ENCODE measurements around the gene SLC31A1. TPM values are rescaled to one million over a fixed set of nuclear protein-coding genes. Genes with fewer than 3 reads are reported as not detected.

Gene SLC31A1
- total and polyA plus RNA-seq, 2 of the 13 experiments (the other 11 are each of a cell fraction or from before 2014, with no cell fraction given), result 62.9 to 70.0 TPM

DNA sequence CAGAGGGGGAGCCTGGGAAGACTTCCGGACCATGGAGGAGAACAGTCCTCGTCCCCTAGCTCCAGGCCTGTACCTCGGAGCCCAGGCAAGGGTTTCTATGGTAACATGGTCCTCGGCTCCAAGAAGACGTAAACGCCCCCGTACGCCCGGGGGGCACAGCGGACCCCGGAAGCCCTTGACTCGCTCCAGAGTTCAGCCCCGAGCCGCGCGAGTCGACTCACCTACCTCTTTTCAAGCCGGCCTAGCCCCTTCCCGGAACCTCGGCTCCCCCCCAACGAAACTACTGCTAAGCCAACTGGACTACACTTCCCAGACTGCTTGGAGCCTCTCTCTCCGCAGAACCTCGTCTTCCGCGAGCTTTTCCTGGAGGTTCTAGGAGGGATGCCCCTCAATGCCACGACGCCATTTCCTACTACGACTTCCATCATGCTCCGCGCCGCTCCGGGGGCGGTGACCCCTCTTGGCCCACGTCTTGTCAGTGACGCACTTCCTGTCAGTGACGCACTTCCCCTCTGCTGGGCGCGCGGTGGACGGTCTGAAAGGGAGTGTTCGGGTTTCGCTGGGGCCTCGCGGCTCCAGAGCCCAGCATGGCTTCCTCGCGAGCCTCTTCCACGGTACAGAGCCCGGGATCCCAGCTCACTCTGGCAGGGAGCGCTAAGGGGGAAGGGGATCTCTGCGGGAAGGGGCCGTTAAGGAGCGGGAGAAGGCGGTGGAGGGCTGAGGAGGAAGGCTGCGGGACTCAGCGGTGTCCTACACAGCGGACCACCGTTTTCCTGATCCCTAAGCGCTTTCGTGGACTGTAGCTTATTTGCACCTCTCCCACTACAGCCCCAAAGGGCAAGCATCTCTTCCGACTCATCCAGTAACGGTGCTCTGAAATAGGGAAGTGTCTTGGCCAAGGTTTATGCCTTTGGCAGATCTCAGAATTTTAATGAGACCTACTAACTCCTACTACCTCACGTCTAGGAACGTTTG lies 54.1 kb downstream of the SLC31A1 start, which contains the start of the genes CDC26 and PRPF4 (continued):
- TF ChIP-seq CAMTA2 (CRISPR knock-in tag; IDR thresholded peaks at IDR 0.05; ENCODE audit: borderline replicate concordance), result peak; percentile 47; the same call in 1 of the 2 replicates
- TF ChIP-seq, protein P1, sequence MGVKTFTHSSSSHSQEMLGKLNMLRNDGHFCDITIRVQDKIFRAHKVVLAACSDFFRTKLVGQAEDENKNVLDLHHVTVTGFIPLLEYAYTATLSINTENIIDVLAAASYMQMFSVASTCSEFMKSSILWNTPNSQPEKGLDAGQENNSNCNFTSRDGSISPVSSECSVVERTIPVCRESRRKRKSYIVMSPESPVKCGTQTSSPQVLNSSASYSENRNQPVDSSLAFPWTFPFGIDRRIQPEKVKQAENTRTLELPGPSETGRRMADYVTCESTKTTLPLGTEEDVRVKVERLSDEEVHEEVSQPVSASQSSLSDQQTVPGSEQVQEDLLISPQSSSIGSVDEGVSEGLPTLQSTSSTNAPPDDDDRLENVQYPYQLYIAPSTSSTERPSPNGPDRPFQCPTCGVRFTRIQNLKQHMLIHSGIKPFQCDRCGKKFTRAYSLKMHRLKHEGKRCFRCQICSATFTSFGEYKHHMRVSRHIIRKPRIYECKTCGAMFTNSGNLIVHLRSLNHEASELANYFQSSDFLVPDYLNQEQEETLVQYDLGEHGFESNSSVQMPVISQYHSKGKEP (CRISPR knock-in tag; IDR thresholded peaks at IDR 0.05), result no peak
- TF ChIP-seq, protein P2, sequence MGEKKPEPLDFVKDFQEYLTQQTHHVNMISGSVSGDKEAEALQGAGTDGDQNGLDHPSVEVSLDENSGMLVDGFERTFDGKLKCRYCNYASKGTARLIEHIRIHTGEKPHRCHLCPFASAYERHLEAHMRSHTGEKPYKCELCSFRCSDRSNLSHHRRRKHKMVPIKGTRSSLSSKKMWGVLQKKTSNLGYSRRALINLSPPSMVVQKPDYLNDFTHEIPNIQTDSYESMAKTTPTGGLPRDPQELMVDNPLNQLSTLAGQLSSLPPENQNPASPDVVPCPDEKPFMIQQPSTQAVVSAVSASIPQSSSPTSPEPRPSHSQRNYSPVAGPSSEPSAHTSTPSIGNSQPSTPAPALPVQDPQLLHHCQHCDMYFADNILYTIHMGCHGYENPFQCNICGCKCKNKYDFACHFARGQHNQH (CRISPR knock-in tag; IDR thresholded peaks at IDR 0.05), result 0 out of 2 replicates have a peak, but pooled peaks have one; percentile 64
- no peak for TF ChIP-seq ZNF879 (CRISPR knock-in tag; IDR thresholded peaks at IDR 0.05)
- TF ChIP-seq, protein P3, sequence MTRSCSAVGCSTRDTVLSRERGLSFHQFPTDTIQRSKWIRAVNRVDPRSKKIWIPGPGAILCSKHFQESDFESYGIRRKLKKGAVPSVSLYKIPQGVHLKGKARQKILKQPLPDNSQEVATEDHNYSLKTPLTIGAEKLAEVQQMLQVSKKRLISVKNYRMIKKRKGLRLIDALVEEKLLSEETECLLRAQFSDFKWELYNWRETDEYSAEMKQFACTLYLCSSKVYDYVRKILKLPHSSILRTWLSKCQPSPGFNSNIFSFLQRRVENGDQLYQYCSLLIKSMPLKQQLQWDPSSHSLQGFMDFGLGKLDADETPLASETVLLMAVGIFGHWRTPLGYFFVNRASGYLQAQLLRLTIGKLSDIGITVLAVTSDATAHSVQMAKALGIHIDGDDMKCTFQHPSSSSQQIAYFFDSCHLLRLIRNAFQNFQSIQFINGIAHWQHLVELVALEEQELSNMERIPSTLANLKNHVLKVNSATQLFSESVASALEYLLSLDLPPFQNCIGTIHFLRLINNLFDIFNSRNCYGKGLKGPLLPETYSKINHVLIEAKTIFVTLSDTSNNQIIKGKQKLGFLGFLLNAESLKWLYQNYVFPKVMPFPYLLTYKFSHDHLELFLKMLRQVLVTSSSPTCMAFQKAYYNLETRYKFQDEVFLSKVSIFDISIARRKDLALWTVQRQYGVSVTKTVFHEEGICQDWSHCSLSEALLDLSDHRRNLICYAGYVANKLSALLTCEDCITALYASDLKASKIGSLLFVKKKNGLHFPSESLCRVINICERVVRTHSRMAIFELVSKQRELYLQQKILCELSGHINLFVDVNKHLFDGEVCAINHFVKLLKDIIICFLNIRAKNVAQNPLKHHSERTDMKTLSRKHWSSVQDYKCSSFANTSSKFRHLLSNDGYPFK (CRISPR knock-in tag; IDR thresholded peaks at IDR 0.05; ENCODE audit: borderline replicate concordance), result peak; percentile 95
- no peak for TF ChIP-seq NR1H2 (CRISPR knock-in tag; IDR thresholded peaks at IDR 0.05; ENCODE audit: borderline replicate concordance, low read depth)
- TF ChIP-seq, protein P4, sequence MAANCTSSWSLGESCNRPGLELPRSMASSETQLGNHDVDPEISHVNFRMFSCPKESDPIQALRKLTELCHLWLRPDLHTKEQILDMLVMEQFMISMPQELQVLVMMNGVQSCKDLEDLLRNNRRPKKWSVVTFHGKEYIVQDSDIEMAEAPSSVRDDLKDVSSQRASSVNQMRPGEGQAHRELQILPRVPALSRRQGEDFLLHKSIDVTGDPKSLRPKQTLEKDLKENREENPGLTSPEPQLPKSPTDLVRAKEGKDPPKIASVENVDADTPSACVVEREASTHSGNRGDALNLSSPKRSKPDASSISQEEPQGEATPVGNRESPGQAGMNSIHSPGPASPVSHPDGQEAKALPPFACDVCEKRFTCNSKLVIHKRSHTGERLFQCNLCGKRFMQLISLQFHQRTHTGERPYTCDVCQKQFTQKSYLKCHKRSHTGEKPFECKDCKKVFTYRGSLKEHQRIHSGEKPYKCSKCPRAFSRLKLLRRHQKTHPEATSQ (CRISPR knock-in tag; IDR thresholded peaks at IDR 0.05; ENCODE audit: borderline replicate concordance), result no peak; the same call in 1 of the 2 replicates
- TF ChIP-seq, protein P5, sequence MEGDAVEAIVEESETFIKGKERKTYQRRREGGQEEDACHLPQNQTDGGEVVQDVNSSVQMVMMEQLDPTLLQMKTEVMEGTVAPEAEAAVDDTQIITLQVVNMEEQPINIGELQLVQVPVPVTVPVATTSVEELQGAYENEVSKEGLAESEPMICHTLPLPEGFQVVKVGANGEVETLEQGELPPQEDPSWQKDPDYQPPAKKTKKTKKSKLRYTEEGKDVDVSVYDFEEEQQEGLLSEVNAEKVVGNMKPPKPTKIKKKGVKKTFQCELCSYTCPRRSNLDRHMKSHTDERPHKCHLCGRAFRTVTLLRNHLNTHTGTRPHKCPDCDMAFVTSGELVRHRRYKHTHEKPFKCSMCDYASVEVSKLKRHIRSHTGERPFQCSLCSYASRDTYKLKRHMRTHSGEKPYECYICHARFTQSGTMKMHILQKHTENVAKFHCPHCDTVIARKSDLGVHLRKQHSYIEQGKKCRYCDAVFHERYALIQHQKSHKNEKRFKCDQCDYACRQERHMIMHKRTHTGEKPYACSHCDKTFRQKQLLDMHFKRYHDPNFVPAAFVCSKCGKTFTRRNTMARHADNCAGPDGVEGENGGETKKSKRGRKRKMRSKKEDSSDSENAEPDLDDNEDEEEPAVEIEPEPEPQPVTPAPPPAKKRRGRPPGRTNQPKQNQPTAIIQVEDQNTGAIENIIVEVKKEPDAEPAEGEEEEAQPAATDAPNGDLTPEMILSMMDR (CRISPR knock-in tag; IDR thresholded peaks at IDR 0.05), result peak; percentile 23; the same call in 1 of the 2 replicates
- TF ChIP-seq HOXA5 (CRISPR knock-in tag; IDR thresholded peaks at IDR 0.05), result peak; percentile 33; the same call in 1 of the 2 replicates
- TF ChIP-seq NCOA2 (CRISPR knock-in tag; IDR thresholded peaks at IDR 0.05), result no peak
- TF ChIP-seq, protein P6, sequence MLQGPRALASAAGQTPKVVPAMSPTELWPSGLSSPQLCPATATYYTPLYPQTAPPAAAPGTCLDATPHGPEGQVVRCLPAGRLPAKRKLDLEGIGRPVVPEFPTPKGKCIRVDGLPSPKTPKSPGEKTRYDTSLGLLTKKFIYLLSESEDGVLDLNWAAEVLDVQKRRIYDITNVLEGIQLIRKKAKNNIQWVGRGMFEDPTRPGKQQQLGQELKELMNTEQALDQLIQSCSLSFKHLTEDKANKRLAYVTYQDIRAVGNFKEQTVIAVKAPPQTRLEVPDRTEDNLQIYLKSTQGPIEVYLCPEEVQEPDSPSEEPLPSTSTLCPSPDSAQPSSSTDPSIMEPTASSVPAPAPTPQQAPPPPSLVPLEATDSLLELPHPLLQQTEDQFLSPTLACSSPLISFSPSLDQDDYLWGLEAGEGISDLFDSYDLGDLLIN (CRISPR knock-in tag; IDR thresholded peaks at IDR 0.05; ENCODE audit: borderline replicate concordance), result 0 out of 2 replicates have a peak, but pooled peaks have one; percentile 61
- no peak for TF ChIP-seq ZNF562 (CRISPR knock-in tag; IDR thresholded peaks at IDR 0.05; ENCODE audit: borderline replicate concordance)
- TF ChIP-seq MBD4 (IDR thresholded peaks at IDR 0.05; ENCODE audit: borderline replicate concordance, low read length), result no peak
- TF ChIP-seq ARHGAP35 (CRISPR knock-in tag; IDR thresholded peaks at IDR 0.05; ENCODE audit: borderline replicate concordance), result no peak
- TF ChIP-seq KAT2B (IDR thresholded peaks at IDR 0.05; ENCODE audit: borderline replicate concordance, low read depth, low read length), result no peak
- peak; percentile 24; the same call in 1 of the 2 replicates for TF ChIP-seq ZNF572 (CRISPR knock-in tag; IDR thresholded peaks at IDR 0.05)
- no peak for TF ChIP-seq MAF1 (CRISPR knock-in tag; IDR thresholded peaks at IDR 0.05; ENCODE audit: borderline replicate concordance)

Data from HepG2 (cell line).